ENCODE data around the gene TKTL1. TPM values are rescaled to one million over a fixed set of nuclear protein-coding genes. Genes with fewer than 3 reads are reported as not detected.
"Not testable (repeated sequence)": the region's sequence is repeated elsewhere in the genome, so short reads cannot be mapped to it uniquely, and the experiment has no call there.

Gene TKTL1
- total and polyA plus RNA-seq, 2 experiments from 2014 or later, result not detected

- H3K27ac ChIP-seq, result no peak overlapping the region
- no peaks in the 10 kb centered on the region for H3K9me3 ChIP-seq (ENCODE audit: low read depth)
- no peaks in the 10 kb centered on the region for H4K20me1 ChIP-seq (ENCODE audit: insufficient read depth)
- H3K4me1 ChIP-seq (ENCODE audit: insufficient read depth), result no peaks in the 10 kb centered on the region
- no peak for DNase-seq
- no peaks in the 10 kb centered on the region for H3F3A ChIP-seq (ENCODE audit: insufficient read depth)
- no peak for TF ChIP-seq EZH2phosphoT487 (IDR thresholded peaks at IDR 0.05; ENCODE audit: insufficient read depth, low read depth)
- no peak for TF ChIP-seq EZH2 (IDR thresholded peaks at IDR 0.05; ENCODE audit: insufficient read depth, poor library complexity, severe bottlenecking)
- no peaks in the 10 kb centered on the region for H3K9me2 ChIP-seq (ENCODE audit: insufficient read depth)
- H3K4me3 ChIP-seq, result no peak overlapping the region
- no peak overlapping the region for H2AFZ ChIP-seq
- H3K9ac ChIP-seq, result no peak overlapping the region
- H3K27me3 ChIP-seq (replicated peaks; ENCODE audit: insufficient read depth), result no peaks in the 10 kb centered on the region
- in situ Hi-C loops (cut with MboI), result no loop called here
- H3K79me2 ChIP-seq (ENCODE audit: insufficient read depth), result no peaks in the 10 kb centered on the region
- 39 to 43% methylated on average over 5 to 7 of the region's 7 CpGs for WGBS, 2 experiments (ENCODE audit: low coverage in 1 of 2, low lambda C conversion rate in 2 of 2, missing lambda C conversion rate in 2 of 2)
- no peak overlapping the region for H3K4me2 ChIP-seq (ENCODE audit: unreplicated experiment)
- H3K36me3 ChIP-seq (ENCODE audit: low read depth), result no peaks in the 10 kb centered on the region
Measured at GRCh38 chrX:154298312-154298711, 2.7 kb downstream of the TKTL1 start.

GRCh38 chrX:154300816-154301215 is 5.2 kb downstream of the TKTL1 start:
- Histone ChIP-seq H3K9me2 (ENCODE audit: insufficient read depth) (no peaks in the 10 kb centered on the region), H4K20me1 (ENCODE audit: insufficient read depth) (no peaks in the 10 kb centered on the region), H3K9me3 (ENCODE audit: low read depth) (no peaks in the 10 kb centered on the region), H3K36me3 (ENCODE audit: low read depth) (no peaks in the 10 kb centered on the region), H2AFZ (no peak overlapping the region), H3K4me3 (no peak overlapping the region), H3K79me2 (ENCODE audit: insufficient read depth) (no peaks in the 10 kb centered on the region), H3K27me3 (replicated peaks; ENCODE audit: insufficient read depth) (no peaks in the 10 kb centered on the region), H3K4me1 (ENCODE audit: insufficient read depth) (no peaks in the 10 kb centered on the region), H3K27ac (no peak overlapping the region), H3F3A (ENCODE audit: insufficient read depth) (no peaks in the 10 kb centered on the region), H3K9ac (no peak overlapping the region), H3K4me2 (ENCODE audit: unreplicated experiment) (no peak overlapping the region)
- in situ Hi-C loops (cut with MboI), result no loop called here
- TF ChIP-seq EZH2phosphoT487 (IDR thresholded peaks at IDR 0.05; ENCODE audit: insufficient read depth, low read depth), result no peak
- TF ChIP-seq EZH2 (IDR thresholded peaks at IDR 0.05; ENCODE audit: insufficient read depth, poor library complexity, severe bottlenecking), result no peak
- 79 to 80% methylated on average over 5 to 8 of the region's 8 CpGs for WGBS, 2 experiments (ENCODE audit: low coverage in 1 of 2, low lambda C conversion rate in 2 of 2, missing lambda C conversion rate in 2 of 2)
- no peak for DNase-seq

GRCh38 chrX:154302998-154303397 is 7.4 kb downstream of the TKTL1 start:
- in situ Hi-C loops (cut with MboI); DNase-seq: not testable (repeated sequence)
- 57 to 59% methylated on average over 7 of the region's 7 CpGs for WGBS, 2 experiments (ENCODE audit: low coverage in 1 of 2, low lambda C conversion rate in 2 of 2, missing lambda C conversion rate in 2 of 2)

GRCh38 chrX:154303476-154303875 is 7.9 kb downstream of the TKTL1 start:
- TF ChIP-seq EZH2phosphoT487 (IDR thresholded peaks at IDR 0.05; ENCODE audit: insufficient read depth, low read depth) (no peak), EZH2 (IDR thresholded peaks at IDR 0.05; ENCODE audit: insufficient read depth, poor library complexity, severe bottlenecking) (no peak)
- no peaks in the 10 kb centered on the region for H3K36me3 ChIP-seq (ENCODE audit: low read depth)
- H3K9ac ChIP-seq, result no peak overlapping the region
- no peak overlapping the region for H3K27ac ChIP-seq
- no peak overlapping the region for H3K4me3 ChIP-seq
- H3K9me3 ChIP-seq (ENCODE audit: low read depth), result no peaks in the 10 kb centered on the region
- H4K20me1 ChIP-seq (ENCODE audit: insufficient read depth), result no peaks in the 10 kb centered on the region
- DNase-seq, result no peak
- WGBS, 2 experiments (ENCODE audit: low coverage in 1 of 2, low lambda C conversion rate in 2 of 2, missing lambda C conversion rate in 2 of 2), result 33 to 38% methylated on average over 5 to 8 of the region's 8 CpGs
- no peaks in the 10 kb centered on the region for H3K79me2 ChIP-seq (ENCODE audit: insufficient read depth)
- H3K27me3 ChIP-seq (replicated peaks; ENCODE audit: insufficient read depth), result no peaks in the 10 kb centered on the region
- H3K4me2 ChIP-seq (ENCODE audit: unreplicated experiment), result no peak overlapping the region
- H3K4me1 ChIP-seq (ENCODE audit: insufficient read depth), result no peaks in the 10 kb centered on the region
- no peaks in the 10 kb centered on the region for H3F3A ChIP-seq (ENCODE audit: insufficient read depth)
- in situ Hi-C loops (cut with MboI), result no loop called here
- no peaks in the 10 kb centered on the region for H3K9me2 ChIP-seq (ENCODE audit: insufficient read depth)
- H2AFZ ChIP-seq, result no peak overlapping the region

More at GRCh38 chrX:154302998-154303397, 7.4 kb downstream of the TKTL1 start:
- H2AFZ ChIP-seq; H3F3A ChIP-seq (ENCODE audit: insufficient read depth); H3K27me3 ChIP-seq (replicated peaks; ENCODE audit: insufficient read depth); H3K4me3 ChIP-seq; H3K4me2 ChIP-seq (ENCODE audit: unreplicated experiment); H3K79me2 ChIP-seq (ENCODE audit: insufficient read depth); H3K4me1 ChIP-seq (ENCODE audit: insufficient read depth); H3K36me3 ChIP-seq (ENCODE audit: low read depth); H3K27ac ChIP-seq; H3K9me3 ChIP-seq (ENCODE audit: low read depth); H4K20me1 ChIP-seq (ENCODE audit: insufficient read depth); H3K9me2 ChIP-seq (ENCODE audit: insufficient read depth); H3K9ac ChIP-seq: not testable (repeated sequence)

GRCh38 chrX:154304846-154305245 is 9.3 kb downstream of the TKTL1 start:
- Histone ChIP-seq H3K9me3 (ENCODE audit: low read depth) (no peaks in the 10 kb centered on the region), H4K20me1 (ENCODE audit: insufficient read depth) (no peaks in the 10 kb centered on the region), H3K27me3 (replicated peaks; ENCODE audit: insufficient read depth) (no peaks in the 10 kb centered on the region), H3K36me3 (ENCODE audit: low read depth) (no peaks in the 10 kb centered on the region), H3F3A (ENCODE audit: insufficient read depth) (no peaks in the 10 kb centered on the region), H3K4me3 (no peak overlapping the region), H3K9ac (no peak overlapping the region), H3K4me2 (ENCODE audit: unreplicated experiment) (no peak overlapping the region), H3K27ac (no peak overlapping the region), H3K9me2 (ENCODE audit: insufficient read depth) (no peaks in the 10 kb centered on the region), H2AFZ (no peak overlapping the region), H3K4me1 (ENCODE audit: insufficient read depth) (no peaks in the 10 kb centered on the region), H3K79me2 (ENCODE audit: insufficient read depth) (no peaks in the 10 kb centered on the region)
- 77 to 84% methylated on average over 8 to 10 of the region's 10 CpGs for WGBS, 2 experiments (ENCODE audit: low coverage in 1 of 2, low lambda C conversion rate in 2 of 2, missing lambda C conversion rate in 2 of 2)
- DNase-seq, result no peak
- in situ Hi-C loops (cut with MboI), result no loop called here
- TF ChIP-seq EZH2 (IDR thresholded peaks at IDR 0.05; ENCODE audit: insufficient read depth, poor library complexity, severe bottlenecking), result no peak
- no peak for TF ChIP-seq EZH2phosphoT487 (IDR thresholded peaks at IDR 0.05; ENCODE audit: insufficient read depth, low read depth)
